Astrocyte (in vitro differentiated cells and primary cell): ENCODE measurements around the gene DGKI. TPM values are rescaled to one million over a fixed set of nuclear protein-coding genes. Genes with fewer than 3 reads are reported as not detected.

Experiments used
- DNase-seq: peaks from one replicate; pipeline ENCODE4 v3.0.0-alpha.2; 2010; ENCODE audit warnings: low read depth
- FAIRE-seq: peaks from 2 replicates; lab custom pipeline; 2011; peaks lifted over from hg19 to GRCh38; lab: Jason Lieb, UNC
- H2AFZ ChIP-seq: 2 replicates; pipeline ENCODE4 v1.6.0; 2012; ENCODE audit warnings: low read depth, low read length, inconsistent platforms
- H3K27ac ChIP-seq: 2 replicates; pipeline ENCODE4 v1.5.1; 2011; ENCODE audit warnings: low read depth, low read length, inconsistent platforms
- H3K27me3 ChIP-seq: 2 replicates; pipeline ENCODE4 v1.6.0; 2011; ENCODE audit warnings: low read length, inconsistent platforms; ENCODE audit not compliant: insufficient read depth
- H3K36me3 ChIP-seq: 2 replicates; pipeline ENCODE4 v1.5.1; 2011; ENCODE audit warnings: low read length, inconsistent platforms; ENCODE audit not compliant: insufficient read depth
- H3K4me1 ChIP-seq: 2 replicates; pipeline ENCODE4 v1.5.1; 2011; ENCODE audit warnings: low read length, inconsistent platforms; ENCODE audit not compliant: insufficient read depth
- H3K4me2 ChIP-seq: 2 replicates; pipeline ENCODE4 v1.6.0; 2012; ENCODE audit warnings: low read length, inconsistent platforms
- H3K4me3 ChIP-seq: 2 replicates; pipeline ENCODE4 v1.5.1; 2011; ENCODE audit warnings: low read depth, mild to moderate bottlenecking, low read length, inconsistent platforms; ENCODE audit not compliant: insufficient read depth
- H3K79me2 ChIP-seq: 2 replicates; pipeline ENCODE4 v1.6.0; 2012; ENCODE audit warnings: mild to moderate bottlenecking, low read length, inconsistent platforms; ENCODE audit not compliant: insufficient read depth
- H3K9ac ChIP-seq: 2 replicates; pipeline ENCODE4 v1.6.0; 2012; ENCODE audit warnings: mild to moderate bottlenecking, low read length, inconsistent platforms
- H3K9me3 ChIP-seq: 2 replicates; pipeline ENCODE4 v1.5.1; 2012; ENCODE audit warnings: low read depth, mild to moderate bottlenecking, low read length, inconsistent platforms; ENCODE audit not compliant: insufficient read depth
- H4K20me1 ChIP-seq: 2 replicates; pipeline ENCODE4 v1.6.0; 2012; ENCODE audit warnings: low read length, inconsistent platforms; ENCODE audit not compliant: insufficient read depth
- H3K27ac Mint-ChIP-seq: one replicate; pipeline ENCODE4 v1.8.0; 2021; ENCODE audit warnings: mild to moderate bottlenecking, mixed read lengths; ENCODE audit not compliant: unreplicated experiment
- H3K27me3 Mint-ChIP-seq: one replicate; pipeline ENCODE4 v1.8.0; 2021; ENCODE audit warnings: low read depth, mixed read lengths; ENCODE audit not compliant: unreplicated experiment
- H3K36me3 Mint-ChIP-seq: one replicate; pipeline ENCODE4 v1.8.0; 2021; ENCODE audit warnings: low read depth, mixed read lengths; ENCODE audit not compliant: unreplicated experiment
- H3K4me1 Mint-ChIP-seq: one replicate; pipeline ENCODE4 v1.8.0; 2021; ENCODE audit warnings: low read depth, mixed read lengths; ENCODE audit not compliant: unreplicated experiment
- H3K4me3 Mint-ChIP-seq: one replicate; pipeline ENCODE4 v1.8.0; 2021; ENCODE audit warnings: mild to moderate bottlenecking, moderate library complexity, mixed read lengths; ENCODE audit not compliant: unreplicated experiment
- H3K9me3 Mint-ChIP-seq: one replicate; pipeline ENCODE4 v1.8.0; 2021; ENCODE audit warnings: mild to moderate bottlenecking, mixed read lengths; ENCODE audit not compliant: unreplicated experiment
- CTCF ChIP-seq: IDR thresholded peaks from 2 replicates; pipeline ENCODE4 v1.5.1; 2011; ENCODE audit warnings: low read depth, mild to moderate bottlenecking, inconsistent platforms, low read length, moderate library complexity; ENCODE audit not compliant: insufficient read depth
- EZH2 ChIP-seq: IDR thresholded peaks from 2 replicates; pipeline ENCODE4 v1.6.1; 2012; ENCODE audit warnings: mild to moderate bottlenecking, low read length, inconsistent platforms; ENCODE audit not compliant: insufficient read depth
- total RNA-seq: library from RNA; stranded (reverse); gene quantifications from 2 replicates; pipeline ENCODE4 v1.2.1, GENCODE V29; 2021

Gene DGKI
- total RNA-seq, 1 donor from 2014 or later: 6.3 TPM

GRCh38 chr7:137771679-137772078 lies 75.1 kb downstream of the DGKI start:
- no peaks in the 10 kb centered on the region for H4K20me1 ChIP-seq
- DNase-seq (peak; percentile 97), FAIRE-seq (peak; percentile 58)
- H3K36me3 ChIP-seq: no peaks in the 10 kb centered on the region
- H3K4me2 ChIP-seq: peak overlapping the region; percentile 79
- H3K4me1 ChIP-seq: peaks cover 46% of the 10 kb centered on the region
- H3K79me2 ChIP-seq: peaks cover 6% of the 10 kb centered on the region
- H3K4me3 Mint-ChIP-seq: no peak overlapping the region
- H3K4me3 ChIP-seq: no peak overlapping the region
- peak overlapping the region; percentile 96 for H3K27ac Mint-ChIP-seq
- no peak overlapping the region for H2AFZ ChIP-seq
- TF ChIP-seq EZH2: no peak
- TF ChIP-seq CTCF: no peak
- H3K9me3 ChIP-seq: no peaks in the 10 kb centered on the region
- peak overlapping the region; percentile 86 for H3K9ac ChIP-seq
- no peaks in the 10 kb centered on the region for H3K27me3 ChIP-seq
- H3K36me3 Mint-ChIP-seq: peaks cover 13% of the 10 kb centered on the region
- H3K27me3 Mint-ChIP-seq: no peaks in the 10 kb centered on the region
- H3K27ac ChIP-seq: peak overlapping the region; percentile 97
- peaks cover 46% of the 10 kb centered on the region for H3K4me1 Mint-ChIP-seq
- H3K9me3 Mint-ChIP-seq: no peaks in the 10 kb centered on the region

- peak overlapping the region; percentile 97 for H3K27ac ChIP-seq
- no peaks in the 10 kb centered on the region for H3K9me3 Mint-ChIP-seq
- H3K79me2 ChIP-seq: peaks cover 6% of the 10 kb centered on the region
- H2AFZ ChIP-seq: no peak overlapping the region
- no peaks in the 10 kb centered on the region for H4K20me1 ChIP-seq
- no peak overlapping the region for H3K4me3 Mint-ChIP-seq
- H3K4me1 Mint-ChIP-seq: peaks cover 46% of the 10 kb centered on the region
- H3K36me3 ChIP-seq: no peaks in the 10 kb centered on the region
- no peak for FAIRE-seq
- no peak overlapping the region for H3K4me2 ChIP-seq
- peaks cover 46% of the 10 kb centered on the region for H3K4me1 ChIP-seq
- TF ChIP-seq CTCF (no peak), EZH2 (no peak)
- H3K27me3 ChIP-seq: no peaks in the 10 kb centered on the region
- peak overlapping the region; percentile 56 for H3K9ac ChIP-seq
- no peaks in the 10 kb centered on the region for H3K27me3 Mint-ChIP-seq
- H3K9me3 ChIP-seq: no peaks in the 10 kb centered on the region
- H3K4me3 ChIP-seq: no peak overlapping the region
- H3K36me3 Mint-ChIP-seq: peaks cover 17% of the 10 kb centered on the region
- no peak for DNase-seq
- H3K27ac Mint-ChIP-seq: peak overlapping the region; percentile 96
Observed at GRCh38 chr7:137771273-137771672, 75.5 kb downstream of the DGKI start.

- Mint-ChIP-seq H3K4me3 (no peak overlapping the region), H3K4me1 (peaks cover 26% of the 10 kb centered on the region), H3K27ac (no peak overlapping the region), H3K9me3 (peaks cover 3% of the 10 kb centered on the region), H3K36me3 (peaks cover 24% of the 10 kb centered on the region), H3K27me3 (no peaks in the 10 kb centered on the region)
- Histone ChIP-seq H3K4me3 (no peak overlapping the region), H3K27ac (peak overlapping the region; percentile 14), H3K36me3 (no peaks in the 10 kb centered on the region), H3K9ac (no peak overlapping the region), H3K4me2 (peak overlapping the region; percentile 4), H3K4me1 (peaks cover 29% of the 10 kb centered on the region), H3K9me3 (no peaks in the 10 kb centered on the region), H3K79me2 (peaks cover 3% of the 10 kb centered on the region), H4K20me1 (no peaks in the 10 kb centered on the region), H3K27me3 (no peaks in the 10 kb centered on the region), H2AFZ (no peak overlapping the region)
- no peak for FAIRE-seq
- no peak for TF ChIP-seq CTCF
- TF ChIP-seq EZH2: no peak
- peak; percentile 21 for DNase-seq
Observed at GRCh38 chr7:137768366-137768765, 78.4 kb downstream of the DGKI start.
